GM12878 (cell line): ENCODE results near the gene ETV6. TPM values are rescaled to one million over a fixed set of nuclear protein-coding genes. Genes with fewer than 3 reads are reported as not detected.

Experiments used
- ATAC-seq: fragments of 200-7000 bp; cut with Tn5 transposase; 3 replicates; pipeline ENCODE4 v1.9.1; 2020; ENCODE audit warnings: mild to moderate bottlenecking, moderate library complexity
- BruUV-seq: library from RNA; stranded (reverse); fragments of 400-500 nt; replicated peaks from 2 replicates; lab custom pipeline; 2021; lab: Mats Ljungman, UMichigan
- CTCF ChIA-PET: fragments of 300-600 bp; sonication (Branson Sonifier 250); formaldehyde crosslinking; extraction: SDS; loops from one replicate; lab custom pipeline; 2021; ENCODE audit warnings: inconsistent platforms; lab: Yijun Ruan, JAX
- POLR2A ChIA-PET: fragments of 350-600 bp; formaldehyde crosslinking; extraction: SDS; loops from one replicate; lab custom pipeline; 2021; ENCODE audit warnings: inconsistent platforms; lab: Charles Lee
- RAD21 ChIA-PET: fragments of 300-600 bp; sonication (Branson Sonifier 250); formaldehyde crosslinking; loops from one replicate; lab custom pipeline; 2023; ENCODE audit warnings: antibody characterized with exemption; ENCODE audit not compliant: unreplicated experiment; lab: Charles Lee
- SMC1A ChIA-PET: fragments of 300-600 bp; sonication (Branson Sonifier 250); formaldehyde crosslinking; loops from one replicate; lab custom pipeline; 2023; ENCODE audit not compliant: unreplicated experiment, uncharacterized antibody; lab: Charles Lee
- DNase-seq: peaks from one replicate; pipeline ENCODE4 v3.0.0-alpha.2; 2011; ENCODE audit warnings: low read depth, low spot score
- FAIRE-seq: peaks from 3 replicates; lab custom pipeline; 2011; peaks lifted over from hg19 to GRCh38; lab: Jason Lieb, UNC
- H2AFZ ChIP-seq: 2 replicates; pipeline ENCODE4 v1.6.0; 2011; ENCODE audit warnings: low read depth, low read length, control low read depth; ENCODE audit not compliant: control insufficient read depth
- H3K27ac ChIP-seq: 2 replicates; pipeline ENCODE4 v1.5.1; 2011; ENCODE audit warnings: control low read depth; ENCODE audit not compliant: control insufficient read depth, insufficient read depth
- H3K27me3 ChIP-seq, 2 experiments: replicated peaks in 1 of 2; 2 replicates each; pipeline versions ENCODE4 v1.6.0 to v1.6.1; 2011; ENCODE audit warnings: low read length in 1 of 2; ENCODE audit not compliant: control insufficient read depth in 2 of 2, insufficient read depth in 2 of 2
- H3K36me3 ChIP-seq, 2 experiments: 2 replicates each; pipeline ENCODE4 v1.5.1; 2011; ENCODE audit warnings: low read length in 1 of 2; ENCODE audit not compliant: control insufficient read depth in 2 of 2, insufficient read depth in 2 of 2
- H3K4me1 ChIP-seq: 2 replicates; pipeline ENCODE4 v1.6.1; 2011; ENCODE audit warnings: mild to moderate bottlenecking, low read length, moderate library complexity, mixed read lengths; ENCODE audit not compliant: control insufficient read depth, insufficient read depth
- H3K4me2 ChIP-seq: 2 replicates; pipeline ENCODE4 v1.6.0; 2011; ENCODE audit warnings: control low read depth; ENCODE audit not compliant: control insufficient read depth, insufficient read depth
- H3K4me3 ChIP-seq: fragments of 200-600 bp; sonication (generic); 2 replicates; pipeline ENCODE4 v1.5.1; 2016
- H3K79me2 ChIP-seq: 2 replicates; pipeline ENCODE4 v1.6.0; 2011; ENCODE audit warnings: low read length; ENCODE audit not compliant: control insufficient read depth, insufficient read depth
- H3K9ac ChIP-seq: 2 replicates; pipeline ENCODE4 v1.8.0; 2011; ENCODE audit warnings: low read length, control low read depth, mixed read lengths; ENCODE audit not compliant: control insufficient read depth, insufficient read depth
- H3K9me3 ChIP-seq: replicated peaks from 3 replicates; pipeline ENCODE4 v1.5.1; 2011; ENCODE audit warnings: mild to moderate bottlenecking, low read length; ENCODE audit not compliant: control insufficient read depth, insufficient read depth
- H4K20me1 ChIP-seq: 2 replicates; pipeline ENCODE4 v1.6.0; 2011; ENCODE audit not compliant: control insufficient read depth, insufficient read depth
- CBX3 ChIP-seq: fragments of 200-600 bp; sonication (generic); IDR thresholded peaks from 2 replicates; pipeline ENCODE4 v1.6.1; 2016; ENCODE audit warnings: low read depth, borderline replicate concordance
- DPF2 ChIP-seq: fragments of 450-650 bp; IDR thresholded peaks from 2 replicates; pipeline ENCODE4 v1.6.1; 2017; ENCODE audit warnings: mild to moderate bottlenecking
- E4F1 ChIP-seq: fragments of 450-650 bp; IDR thresholded peaks from 2 replicates; pipeline ENCODE4 v1.6.1; 2018; ENCODE audit warnings: borderline replicate concordance, mild to moderate bottlenecking; ENCODE audit not compliant: partially characterized antibody
- JUNB ChIP-seq: IDR thresholded peaks from 2 replicates; pipeline ENCODE4 v1.6.1; 2016; ENCODE audit warnings: antibody characterized with exemption, mild to moderate bottlenecking
- MTA2 ChIP-seq: fragments of 450-650 bp; IDR thresholded peaks from 2 replicates; pipeline ENCODE4 v1.6.1; 2016; ENCODE audit warnings: low read depth, mild to moderate bottlenecking, moderate library complexity
- MXI1 ChIP-seq: fragments of 150-350 bp; IDR thresholded peaks from 2 replicates; pipeline ENCODE4 v1.6.1; 2011; ENCODE audit warnings: low read depth, mild to moderate bottlenecking, inconsistent platforms, low read length, improper control_type of control experiment
- NR2C2 ChIP-seq: IDR thresholded peaks from 2 replicates; pipeline ENCODE4 v1.6.1; 2011; ENCODE audit warnings: borderline replicate concordance, low read depth; ENCODE audit not compliant: control insufficient read depth, insufficient read length
- RELA ChIP-seq: fragments of 450-650 bp; IDR thresholded peaks from 2 replicates; pipeline ENCODE4 v1.8.0; 2014; ENCODE audit warnings: borderline replicate concordance; ENCODE audit not compliant: partially characterized antibody
- RFX5 ChIP-seq: IDR thresholded peaks from 2 replicates; pipeline ENCODE4 v1.6.1; 2011; ENCODE audit warnings: low read depth, low read length, improper control_type of control experiment
- SIX5 ChIP-seq: IDR thresholded peaks from 2 replicates; pipeline ENCODE4 v1.6.1; 2011; ENCODE audit warnings: mild to moderate bottlenecking, low read depth, low read length, moderate library complexity; ENCODE audit not compliant: severe bottlenecking
- SKIL ChIP-seq: fragments of 450-650 bp; IDR thresholded peaks from 2 replicates; pipeline ENCODE4 v1.6.1; 2017; ENCODE audit warnings: mild to moderate bottlenecking, low read depth, inconsistent platforms; ENCODE audit not compliant: poor library complexity, severe bottlenecking
- WRNIP1 ChIP-seq: IDR thresholded peaks from 2 replicates; pipeline ENCODE4 v1.6.1; 2011; ENCODE audit warnings: low read depth, low read length, improper control_type of control experiment, borderline replicate concordance
- ZBTB33 ChIP-seq: fragments of 450-650 bp; IDR thresholded peaks from 2 replicates; pipeline ENCODE4 v1.6.1; 2017; ENCODE audit warnings: mild to moderate bottlenecking
- WGBS: methylation state at CpG from one replicate; pipeline ENCODE4 v1.1.6; 2016; ENCODE audit warnings: low lambda C conversion rate; ENCODE audit not compliant: insufficient replicate concordance, insufficient coverage; ENCODE audit errors: missing lambda C conversion rate; 5-methylcytosine and 5-hydroxymethylcytosine counted together
- in situ Hi-C: fragments of 300-500 bp; cut with MboI; formaldehyde crosslinking; loops from 9 replicates; pipeline ENCODE4 v1.14.3; 2018; ENCODE audit warnings: mixed read lengths
- intact Hi-C: fragments of 100-400 bp; cut with micrococcal nuclease; formaldehyde crosslinking; loops from one replicate; pipeline ENCODE4 v1.14.2; 2022; ENCODE audit not compliant: unreplicated experiment
- polyA plus RNA-seq, 11 experiments: library from polyadenylated mRNA; depleted of rRNA in 4 of 11; unstranded in 6 of 11; stranded (reverse) in 5 of 11; fragments of >200 nt; fragmentation: Nextera tagmentation in 4 of 11; fragmentation: Illumina TruSeq in 1 of 11; extraction: Ambion mirVana in 4 of 11; extraction: Trizol in 1 of 11; gene quantifications; 1 replicate in 1 of 11; 2 replicates in 10 of 11; pipeline versions ENCODE4 v1.2.1 to v1.2.3, GENCODE V29; 2011 to 2016; ENCODE audit warnings: inconsistent platforms in 2 of 11, missing spikeins in 2 of 11, low read depth in 1 of 11
- total RNA-seq, 4 experiments: library from RNA; depleted of rRNA in 3 of 4; stranded (reverse); fragments of >200 nt in 3 of 4; fragmentation: Illumina TruSeq in 1 of 4; extraction: Trizol in 1 of 4; gene quantifications; 2 replicates each; pipeline versions ENCODE4 v1.2.1 to v1.2.3, GENCODE V29; 2013 to 2021

ETV6 gene
- total and polyA plus RNA-seq, 10 of the 15 experiments (the other 5 are each of a cell fraction or from before 2014, with no cell fraction given), result 6.6 to 74.8 (median 24.6) TPM

- TF ChIP-seq CBX3, result no peak
- TF ChIP-seq ZBTB33, result no peak
- TF ChIP-seq, all 136 proteins: peak for 0
Measured at GRCh38 chr12:11922361-11922760, 272.9 kb downstream of the ETV6 start (continued).

GRCh38 chr12:11923067-11923466 lies 273.6 kb downstream of the ETV6 start:
- ChIA-PET CTCF (interaction anchor here (1.3 kb wide), 1 partner anchor 110 kb away, joined by 3 read pairs; no protein-coding TSS in a partner anchor), SMC1A (interaction anchor here (0.6 to 0.9 kb wide), 4 partner anchors 12 to 342 kb away, joined by 3 read pairs; no protein-coding TSS in a partner anchor), RAD21 (no interaction called here), POLR2A (interaction anchor here (0.6 kb wide), 1 partner anchor 238 kb away, joined by 3 read pairs; no protein-coding TSS in a partner anchor)
- Histone ChIP-seq H3K9me3 (no peaks in the 10 kb centered on the region), H4K20me1 (no peaks in the 10 kb centered on the region), H3K79me2 (no peaks in the 10 kb centered on the region), H3K4me3 (no peak overlapping the region), H3K4me2 (no peak overlapping the region), H3K36me3 (no peaks in the 10 kb centered on the region), H3K4me1 (no peaks in the 10 kb centered on the region), H3K27me3 (no peaks in the 10 kb centered on the region), H3K27ac (no peak overlapping the region), H3K9ac (no peak overlapping the region), H2AFZ (no peak overlapping the region)
- no peak for FAIRE-seq
- DNase-seq, result no peak
- in situ Hi-C loops, result no loop called here
- ATAC-seq, result no peak
- intact Hi-C loops, result no loop called here
- no TSS peak for BruUV-seq
- 31% methylated on average over 3 of the region's 3 CpGs for WGBS
- no peak for TF ChIP-seq WRNIP1
- no peak for TF ChIP-seq E4F1
- TF ChIP-seq RFX5, result no peak
- no peak for TF ChIP-seq JUNB
- TF ChIP-seq NR2C2, result no peak
- TF ChIP-seq DPF2, result no peak
- no peak for TF ChIP-seq MXI1
- TF ChIP-seq RELA, result no peak
- TF ChIP-seq MTA2, result no peak
- no peak for TF ChIP-seq SKIL
- no peak for TF ChIP-seq SIX5
